ENCODE results near the gene CHMP6. TPM values are rescaled to one million over a fixed set of nuclear protein-coding genes. Genes with fewer than 3 reads are reported as not detected.

Gene CHMP6
- total RNA-seq, 1 donor from 2014 or later: 26.9 TPM

- no peaks in the 10 kb centered on the region for H3K27me3 Mint-ChIP-seq (ENCODE audit: low read depth)
- no peaks in the 10 kb centered on the region for H3K9me3 Mint-ChIP-seq
- TF ChIP-seq CTCF (IDR thresholded peaks at IDR 0.05; ENCODE audit: unreplicated experiment): no peak
- peak within 1 kb of the TSS; percentile 89 for H3K4me3 Mint-ChIP-seq
- peak within 1 kb of the TSS; percentile 93 for H3K27ac Mint-ChIP-seq
- peaks cover 53% of the 10 kb centered on the region for H3K4me1 Mint-ChIP-seq
- no peaks in the 10 kb centered on the region for H3K36me3 Mint-ChIP-seq
- DNase-seq (ENCODE audit: low spot score in 2 of 2, unreplicated experiment in 2 of 2): peak; percentile 96 to 99
Observed at GRCh38 chr17:81034779-81035520, 43.3 kb downstream of the CHMP6 start, which contains the start of gene BAIAP2. Gene BAIAP2, plus strand, starts transcription at chr17:81035151. Its CDS starts 104 bp downstream, at chr17:81035255.

GRCh38 chr17:81035521-81036196, 44.0 kb downstream of the CHMP6 start:
- H3K36me3 Mint-ChIP-seq: no peaks in the 10 kb centered on the region
- peak overlapping the region; percentile 81 for H3K4me3 Mint-ChIP-seq
- H3K27ac Mint-ChIP-seq: peak overlapping the region; percentile 73
- TF ChIP-seq CTCF (IDR thresholded peaks at IDR 0.05; ENCODE audit: unreplicated experiment): no peak
- H3K9me3 Mint-ChIP-seq: no peaks in the 10 kb centered on the region
- DNase-seq (ENCODE audit: low spot score in 2 of 2, unreplicated experiment in 2 of 2): no peak
- H3K27me3 Mint-ChIP-seq (ENCODE audit: low read depth): no peaks in the 10 kb centered on the region
- peaks cover 60% of the 10 kb centered on the region for H3K4me1 Mint-ChIP-seq

- no peak for TF ChIP-seq CTCF (IDR thresholded peaks at IDR 0.05; ENCODE audit: unreplicated experiment)
- Mint-ChIP-seq H3K4me3 (peak overlapping the region; percentile 81), H3K27me3 (ENCODE audit: low read depth) (no peaks in the 10 kb centered on the region), H3K4me1 (peaks cover 63% of the 10 kb centered on the region), H3K9me3 (no peaks in the 10 kb centered on the region), H3K27ac (peak overlapping the region; percentile 73), H3K36me3 (no peaks in the 10 kb centered on the region)
- DNase-seq (ENCODE audit: low spot score in 2 of 2, unreplicated experiment in 2 of 2): no peak
Observed at GRCh38 chr17:81036197-81036941, 44.7 kb downstream of the CHMP6 start.

- peaks cover 64% of the 10 kb centered on the region for H3K4me1 Mint-ChIP-seq
- peak overlapping the region; percentile 84 for H3K27ac Mint-ChIP-seq
- TF ChIP-seq CTCF (IDR thresholded peaks at IDR 0.05; ENCODE audit: unreplicated experiment): no peak
- no peaks in the 10 kb centered on the region for H3K27me3 Mint-ChIP-seq (ENCODE audit: low read depth)
- no peak for DNase-seq (ENCODE audit: low spot score in 2 of 2, unreplicated experiment in 2 of 2)
- no peaks in the 10 kb centered on the region for H3K36me3 Mint-ChIP-seq
- peak overlapping the region; percentile 81 for H3K4me3 Mint-ChIP-seq
- no peaks in the 10 kb centered on the region for H3K9me3 Mint-ChIP-seq
Observed at GRCh38 chr17:81037026-81037797, 45.6 kb downstream of the CHMP6 start.
